HL-60/S4 treated with retinoic acid at 250 ng/mL for 4 days and 3 days (cell line): ENCODE results near the gene CDH13.

Source experiments
- in situ Hi-C: fragments of 300-500 bp; cut with MboI; formaldehyde crosslinking; loops from 2 replicates; pipeline ENCODE4 v1.7.0; 2022; ENCODE audit warnings: low sequenced_read_pairs

The CDH13 gene

DNA sequence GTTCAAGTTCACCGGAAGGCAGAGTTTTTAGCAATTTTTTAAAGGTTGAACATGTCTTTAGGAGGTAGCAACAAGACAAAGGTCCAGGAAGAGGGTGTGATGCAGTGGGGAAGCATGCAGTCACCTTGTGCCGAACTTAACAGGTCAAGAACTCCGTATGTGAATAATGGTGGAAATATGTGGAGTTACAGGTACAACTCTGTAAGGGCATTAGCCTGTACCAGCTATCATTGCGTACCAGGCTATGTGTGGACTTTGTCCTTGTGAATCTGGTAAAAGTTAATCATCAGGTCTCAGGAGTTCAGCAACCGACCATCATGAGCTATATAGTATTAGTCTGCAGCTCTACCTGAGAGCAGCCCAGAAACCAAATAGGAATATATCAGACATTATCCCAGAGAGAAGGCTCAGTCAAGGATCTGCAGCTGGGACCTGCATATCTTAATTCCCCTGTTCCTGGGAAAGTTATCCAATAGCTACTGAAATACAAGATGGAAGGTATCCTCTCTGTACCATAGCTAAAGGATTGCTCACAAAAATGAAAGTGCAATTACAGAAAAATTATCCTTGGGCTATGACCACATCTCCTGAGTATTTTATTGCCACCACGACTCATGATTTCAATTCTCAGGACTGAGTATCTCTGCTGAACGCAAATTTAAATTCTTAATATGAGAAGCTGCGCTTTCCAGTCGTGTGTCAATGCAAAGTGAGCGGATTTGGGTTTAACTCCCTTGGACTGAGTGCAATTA, 469.3 kb downstream of the CDH13 start:
- in situ Hi-C loops: no loop called here

DNA sequence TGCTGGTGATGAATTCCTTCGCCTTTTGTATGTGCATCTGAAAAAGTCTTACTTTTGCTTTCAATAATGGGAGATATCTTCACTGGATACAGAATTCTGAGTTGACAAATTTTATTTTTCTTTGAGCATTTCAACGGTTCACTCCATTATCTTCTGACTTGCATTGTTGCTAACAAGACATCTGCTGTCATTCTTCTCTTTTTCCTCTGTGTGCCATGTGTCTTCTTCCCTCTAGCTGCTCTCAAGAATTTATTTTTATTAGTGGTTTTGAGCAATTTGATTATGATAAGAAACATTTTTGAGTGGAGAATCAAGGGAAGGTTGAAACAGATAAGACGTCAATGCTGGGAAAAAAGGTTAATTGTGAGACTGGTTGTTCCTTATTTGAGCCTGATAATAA, 471.8 kb downstream of the CDH13 start:
- in situ Hi-C loops: no loop called here

DNA sequence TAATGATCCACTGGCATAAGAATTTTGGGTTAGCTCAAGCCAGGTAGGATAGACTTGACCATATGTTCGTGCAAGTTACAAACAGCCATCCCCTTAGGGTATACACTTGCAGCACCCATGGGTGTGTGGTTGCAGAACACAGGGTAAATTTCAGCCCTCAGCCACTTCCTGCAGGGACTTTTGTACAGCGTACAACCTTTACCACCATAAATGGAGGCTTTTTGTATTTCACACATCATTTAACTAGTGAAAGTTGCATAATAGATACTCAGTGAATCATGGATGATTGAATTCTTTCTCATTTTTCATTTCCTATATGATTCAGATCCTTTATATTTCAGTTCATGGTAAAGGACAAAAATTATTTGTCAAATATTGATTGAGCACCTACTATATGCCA, 473.9 kb downstream of the CDH13 start:
- in situ Hi-C loops: no loop called here

DNA sequence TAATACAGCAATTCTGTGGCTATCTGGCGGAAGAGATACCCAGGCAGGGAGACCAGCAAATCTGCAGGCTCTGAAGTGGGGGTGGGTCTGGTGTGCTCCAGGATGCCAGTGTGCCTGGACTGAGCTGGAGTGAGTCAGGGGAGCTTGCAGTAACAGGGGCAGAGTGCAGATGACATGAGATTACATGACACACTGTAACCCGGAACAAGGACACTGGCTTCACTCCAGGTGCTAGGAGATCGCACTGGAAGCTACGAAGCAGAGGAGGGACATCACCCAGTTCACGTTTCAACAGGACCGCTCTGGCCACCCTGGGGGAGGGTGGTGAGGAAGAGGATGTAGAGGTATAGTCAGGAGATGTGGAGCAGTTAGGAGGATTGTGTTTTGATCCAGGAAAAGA, 475.6 kb downstream of the CDH13 start:
- in situ Hi-C loops: no loop called here

DNA sequence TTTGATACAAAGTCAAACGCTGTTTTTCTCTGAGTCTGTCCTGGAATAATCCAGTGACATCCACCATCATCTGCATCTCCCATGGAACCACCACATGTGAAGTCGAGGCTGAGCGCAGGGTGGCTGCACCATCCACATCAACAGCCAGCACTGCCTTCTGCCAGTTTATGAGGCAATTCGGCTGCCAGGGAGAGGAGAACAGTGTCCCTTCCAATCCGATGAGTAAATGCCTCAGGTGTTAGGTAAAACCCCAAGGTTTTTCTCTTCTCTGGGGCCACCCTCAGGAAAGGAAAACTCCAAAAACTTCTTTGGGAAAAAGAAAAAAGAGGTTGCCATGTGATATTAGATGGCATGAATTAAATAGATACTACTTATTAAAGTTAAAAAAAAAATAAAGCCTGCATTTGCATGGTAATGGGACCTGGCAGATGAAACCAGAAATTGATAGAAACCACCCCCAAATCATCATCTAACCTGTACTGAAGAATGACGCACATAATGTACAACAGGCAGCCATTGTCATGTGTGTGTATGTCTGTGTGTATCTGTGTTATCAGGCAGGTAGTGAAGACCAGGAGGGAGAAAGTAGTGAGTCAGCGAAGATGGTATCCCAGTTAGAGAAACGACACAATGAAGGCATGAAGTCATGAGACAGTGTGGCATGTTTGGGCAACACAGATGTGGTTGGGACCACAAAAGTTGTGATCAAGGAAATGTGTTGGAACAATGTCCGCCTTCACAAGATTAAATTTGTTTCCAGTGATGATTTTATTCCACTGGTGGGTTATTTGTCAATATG, 478.7 kb downstream of the CDH13 start:
- in situ Hi-C loops: no loop called here

DNA sequence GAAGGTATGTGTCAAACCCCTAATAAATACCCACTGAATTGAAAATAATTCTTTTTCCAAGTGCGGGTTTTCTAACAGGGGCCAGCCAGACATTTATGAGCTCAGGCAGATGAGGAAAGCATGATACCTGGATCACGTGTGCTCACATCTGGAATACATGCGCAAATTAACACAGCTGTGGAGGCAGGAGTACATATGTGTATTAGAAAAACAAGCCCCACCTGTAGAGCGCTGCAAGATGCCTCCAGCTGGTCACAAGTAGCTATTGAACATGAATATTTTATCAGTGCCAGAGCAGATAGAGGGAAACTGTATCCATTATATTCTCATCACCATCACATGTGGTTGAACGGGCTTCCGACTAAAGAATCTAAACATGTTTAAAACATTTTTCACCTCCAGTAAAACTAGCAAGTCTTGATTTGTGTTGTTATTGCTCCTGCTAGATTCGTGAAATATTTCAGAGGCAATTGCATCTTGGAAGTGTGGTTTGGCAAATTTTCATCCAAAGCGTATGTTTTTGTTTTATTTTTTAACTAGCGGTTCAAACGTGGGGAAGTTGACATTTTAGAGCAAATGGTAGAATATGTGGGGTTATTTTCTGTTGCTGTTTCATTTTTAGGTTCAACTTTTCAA, 482.8 kb downstream of the CDH13 start:
- in situ Hi-C loops: no loop called here

DNA sequence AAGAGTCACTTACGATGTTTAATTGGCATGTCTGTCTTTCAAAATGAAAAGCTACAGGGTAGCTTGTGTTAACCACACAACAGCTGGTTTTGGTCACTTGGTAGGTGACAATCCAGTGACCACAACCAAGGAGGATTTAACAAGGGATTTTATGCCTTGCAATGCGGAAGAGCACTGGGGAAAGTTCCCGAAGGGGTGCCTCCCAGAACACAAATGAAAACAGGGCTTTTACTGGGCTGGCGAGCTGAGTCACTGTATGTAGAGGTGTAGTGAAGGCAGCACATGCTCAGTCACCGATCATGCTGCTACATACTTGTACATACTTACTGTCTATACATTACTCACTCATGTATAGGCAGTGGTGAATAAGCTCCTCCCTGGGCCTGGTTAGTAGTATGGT, 483.5 kb downstream of the CDH13 start:
- in situ Hi-C loops: no loop called here

DNA sequence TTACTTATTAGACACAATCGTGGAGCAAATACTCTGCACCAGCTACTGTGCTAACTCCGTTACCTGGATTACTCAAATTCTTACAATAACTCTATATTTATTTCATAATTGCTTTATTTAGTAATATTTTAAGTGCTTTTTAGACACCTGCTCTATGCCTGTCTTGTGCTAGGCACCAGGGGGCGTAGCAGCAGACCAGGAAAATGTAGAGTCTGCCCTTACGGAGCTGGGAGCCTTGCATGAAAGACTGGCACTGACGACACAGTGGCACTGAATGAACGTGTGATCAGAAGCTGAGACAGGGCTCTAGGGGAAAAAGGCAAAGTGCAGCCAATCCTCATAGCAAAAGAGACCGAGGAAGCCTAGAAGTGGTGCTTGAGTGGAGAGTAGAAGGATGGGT, 486.5 kb downstream of the CDH13 start:
- in situ Hi-C loops: no loop called here

DNA sequence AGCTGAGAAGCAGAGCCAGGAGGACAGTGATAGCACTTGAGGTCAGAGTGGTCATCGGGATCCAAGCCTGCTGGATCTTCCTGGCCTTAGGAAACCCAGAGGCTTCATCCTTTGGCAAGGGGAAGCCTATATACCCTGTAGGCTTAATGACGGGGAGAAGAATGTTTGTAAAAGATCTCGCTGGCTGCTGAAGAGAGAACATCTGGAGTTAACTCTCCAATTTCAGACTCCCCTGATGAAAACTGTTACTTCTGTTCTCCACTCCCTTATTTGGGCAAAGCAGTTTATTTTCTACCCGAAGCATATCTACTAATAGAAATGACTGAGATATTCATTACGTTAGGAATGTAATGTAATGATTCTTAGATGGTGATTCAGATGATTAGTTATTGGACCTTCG, 487.0 kb downstream of the CDH13 start:
- in situ Hi-C loops: no loop called here

DNA sequence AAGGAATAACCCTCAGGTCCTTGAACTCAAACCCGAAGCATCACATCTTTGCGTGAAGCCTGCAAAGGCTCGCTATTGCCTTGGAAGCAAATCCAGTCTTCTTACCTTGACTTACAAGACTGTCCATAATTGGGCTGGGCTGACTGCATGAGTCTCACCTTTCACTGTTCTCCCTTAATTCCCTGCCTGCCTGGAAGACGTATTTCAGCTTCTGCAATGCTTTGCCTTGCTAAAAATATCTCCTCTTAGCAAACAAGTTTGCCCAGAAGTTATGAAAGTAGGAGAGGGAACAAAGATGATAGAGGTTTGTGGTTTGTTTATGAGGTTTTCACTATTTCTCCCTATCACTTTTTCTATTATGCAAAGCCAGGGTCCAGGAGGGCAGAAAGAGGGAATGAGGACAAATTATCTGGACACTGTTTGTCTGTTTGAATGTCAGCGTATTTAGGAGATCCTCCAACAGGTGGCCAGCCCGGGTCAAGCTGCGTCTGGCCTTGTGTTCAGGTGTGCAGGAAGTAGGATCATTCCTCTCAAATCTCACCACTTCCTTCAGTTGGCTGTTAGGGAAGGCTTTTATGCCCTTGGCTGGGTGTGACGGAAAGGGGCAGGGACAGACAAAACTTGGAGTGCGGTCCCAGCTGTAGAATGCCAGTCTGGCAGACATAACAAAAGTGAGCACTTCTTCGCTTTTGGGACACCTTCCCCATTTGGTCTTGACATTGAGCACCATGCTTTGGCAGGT, 488.9 kb downstream of the CDH13 start:
- in situ Hi-C loops: no loop called here

DNA sequence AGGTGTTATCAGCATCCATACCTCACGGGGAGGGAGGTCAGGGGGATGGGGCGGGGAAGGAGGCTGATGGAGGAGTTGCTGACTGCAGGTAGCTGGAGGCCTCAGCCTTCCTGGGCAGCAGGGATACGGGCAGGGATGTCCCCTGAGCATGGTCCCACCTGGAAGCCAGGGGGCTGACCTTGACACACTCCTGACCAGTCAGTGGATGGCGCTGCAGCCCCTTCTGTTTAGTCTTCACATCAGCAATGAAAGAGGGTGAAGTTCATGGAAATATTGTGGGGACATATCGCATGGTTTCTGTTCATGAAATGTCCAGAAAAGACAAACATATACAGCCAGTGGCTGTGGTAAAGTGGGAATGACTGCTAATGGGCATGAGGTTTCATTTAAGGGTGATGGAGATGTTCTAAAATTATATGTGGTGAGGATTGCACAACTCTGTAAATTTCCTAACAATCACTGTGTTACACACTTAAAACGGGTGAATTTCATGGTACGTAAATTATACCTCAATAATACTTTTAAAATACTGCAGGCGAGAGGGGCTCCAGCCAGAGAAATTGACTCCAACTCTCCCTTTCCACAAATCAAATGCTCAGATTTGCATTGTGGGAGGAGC, 489.6 kb downstream of the CDH13 start:
- in situ Hi-C loops: no loop called here

DNA sequence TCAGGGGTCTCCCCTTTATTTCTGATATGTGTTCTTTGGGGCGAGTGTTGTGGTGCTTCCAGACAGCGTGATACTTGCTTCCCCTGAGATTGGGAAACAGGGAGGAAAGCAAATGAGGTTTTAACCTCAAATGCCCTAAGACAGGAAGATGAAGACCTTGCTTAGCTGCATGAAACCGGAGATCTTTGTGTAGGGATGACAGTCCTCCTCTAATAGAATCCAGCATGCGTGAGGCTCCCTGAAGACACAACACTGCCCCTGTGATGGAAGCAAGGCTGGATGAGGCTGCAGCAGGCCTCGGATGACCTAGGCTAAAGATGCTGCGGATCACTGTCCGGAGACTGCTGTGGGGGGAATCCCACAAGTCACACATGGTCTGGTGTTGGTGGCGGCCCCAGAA, 491.0 kb downstream of the CDH13 start:
- in situ Hi-C loops: no loop called here

DNA sequence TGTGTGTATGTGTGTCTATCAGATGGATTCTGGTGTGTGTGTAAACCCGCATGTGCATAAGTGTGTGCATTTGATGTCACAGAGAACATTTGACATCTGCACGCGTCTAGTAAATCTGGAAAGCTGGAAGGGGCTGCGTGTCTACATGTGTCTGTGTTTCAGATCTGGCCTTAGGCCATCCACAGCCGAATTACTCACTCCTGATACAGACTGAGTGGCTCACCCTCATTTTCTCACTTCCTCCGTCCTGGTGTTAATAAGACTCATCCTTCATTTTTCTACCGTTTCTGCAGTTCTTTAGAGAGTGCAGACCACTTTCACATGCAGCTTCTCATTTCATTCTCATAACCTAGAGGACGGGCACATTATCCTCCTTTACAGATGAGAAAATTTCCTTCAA, 491.6 kb downstream of the CDH13 start:
- in situ Hi-C loops: no loop called here

DNA sequence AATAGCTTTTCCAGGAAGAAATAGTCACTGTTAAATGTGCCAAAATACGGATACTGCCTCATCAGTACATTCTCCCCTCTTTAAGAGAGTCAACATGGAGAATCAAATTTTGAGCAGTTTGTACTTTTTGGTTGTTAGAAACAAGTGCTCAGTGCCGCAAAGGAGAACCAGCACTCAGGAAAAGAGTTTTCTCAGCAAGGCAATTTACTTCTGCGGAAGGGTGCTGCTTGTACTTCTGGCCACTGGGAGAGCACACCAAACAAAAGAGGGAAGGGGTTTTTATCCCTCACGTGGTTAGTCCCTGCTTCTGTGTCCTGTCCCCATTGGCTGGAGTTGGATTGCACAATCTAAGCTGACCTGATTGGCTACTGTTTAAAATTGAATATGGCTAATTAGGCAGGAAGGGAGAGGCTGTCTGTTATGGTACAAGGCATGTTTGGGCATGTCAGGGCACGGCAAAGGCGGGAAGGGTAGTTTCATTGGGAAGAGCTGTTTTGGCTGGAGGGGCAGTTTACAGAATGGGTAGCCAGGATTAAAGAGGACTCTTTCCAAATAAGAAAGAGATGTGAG, 499.3 kb downstream of the CDH13 start:
- in situ Hi-C loops: no loop called here

DNA sequence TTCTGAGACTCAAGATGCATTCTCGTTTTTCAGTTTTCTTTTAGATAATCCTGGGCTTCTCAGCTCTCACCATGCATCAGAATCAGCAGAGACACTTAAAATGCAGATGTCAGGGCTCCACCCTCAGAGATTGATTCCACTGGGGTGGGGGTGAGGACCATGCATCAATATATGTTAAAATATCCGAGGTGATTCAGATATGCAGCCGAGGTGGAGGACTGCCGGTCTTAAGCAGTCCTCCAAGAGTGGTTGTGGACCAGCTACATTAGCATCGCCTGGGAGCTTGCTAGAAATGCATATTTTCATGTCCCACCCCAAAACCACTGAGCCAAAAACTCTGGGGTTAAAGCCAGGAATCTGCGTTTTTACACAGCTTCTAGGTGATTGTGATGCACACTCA, 501.3 kb downstream of the CDH13 start:
- in situ Hi-C loops: no loop called here

DNA sequence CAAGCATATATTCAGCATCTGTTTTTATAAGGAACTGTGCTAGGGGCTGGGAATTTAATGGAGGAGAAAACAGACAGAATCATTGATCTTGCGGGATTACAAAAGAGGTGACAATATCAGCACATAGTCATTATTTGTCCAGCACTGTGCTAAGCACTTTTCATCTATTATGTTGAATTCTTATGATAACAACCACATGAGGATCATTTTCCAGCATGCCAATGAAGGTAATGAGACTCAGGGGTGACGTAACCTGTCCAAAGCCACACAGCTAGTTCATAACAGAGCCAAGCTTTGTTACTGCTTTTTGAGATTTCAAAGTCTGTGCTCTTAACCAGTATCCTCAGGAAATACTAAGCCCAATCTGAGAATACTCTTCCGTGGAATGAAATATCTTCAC, 503.3 kb downstream of the CDH13 start:
- in situ Hi-C loops: no loop called here

DNA sequence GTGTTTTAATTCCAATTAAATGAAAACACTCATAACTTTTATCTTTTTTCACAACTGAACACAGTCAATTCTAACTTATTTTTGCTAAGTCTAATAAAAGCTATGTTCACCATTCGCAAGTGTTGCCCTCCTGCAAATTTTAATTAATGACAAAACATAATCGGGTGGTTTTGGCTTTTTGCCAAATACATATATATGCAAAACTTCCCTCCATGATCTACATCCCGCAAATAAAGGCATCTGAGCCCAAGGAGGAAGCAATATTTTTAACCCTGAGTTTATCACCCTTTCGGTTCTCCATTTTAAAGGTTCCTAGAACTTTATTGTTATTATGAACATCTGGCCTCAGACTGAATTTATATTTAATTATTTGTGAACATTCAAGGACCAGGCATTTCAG, 507.9 kb downstream of the CDH13 start:
- in situ Hi-C loops: no loop called here

DNA sequence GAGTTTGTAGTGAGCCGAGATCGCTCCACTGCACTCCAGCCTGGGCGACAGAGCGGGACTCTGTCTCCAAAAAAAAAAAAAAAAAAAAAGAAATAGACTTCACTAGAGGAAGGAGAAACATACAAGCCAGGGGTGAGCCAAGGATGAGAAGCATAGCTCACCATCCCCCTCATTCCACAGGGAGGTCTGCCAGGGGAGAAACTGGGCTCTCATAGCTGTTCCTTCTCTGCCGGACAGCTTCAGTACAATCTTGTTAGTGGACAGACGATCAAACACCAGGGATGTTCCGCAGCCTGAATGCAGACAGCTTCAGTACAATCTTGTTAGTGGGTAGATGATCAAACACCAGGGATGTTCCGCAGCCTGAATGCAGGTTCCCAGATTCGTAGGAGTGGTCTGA, 509.6 kb downstream of the CDH13 start:
- in situ Hi-C loops: no loop called here

DNA sequence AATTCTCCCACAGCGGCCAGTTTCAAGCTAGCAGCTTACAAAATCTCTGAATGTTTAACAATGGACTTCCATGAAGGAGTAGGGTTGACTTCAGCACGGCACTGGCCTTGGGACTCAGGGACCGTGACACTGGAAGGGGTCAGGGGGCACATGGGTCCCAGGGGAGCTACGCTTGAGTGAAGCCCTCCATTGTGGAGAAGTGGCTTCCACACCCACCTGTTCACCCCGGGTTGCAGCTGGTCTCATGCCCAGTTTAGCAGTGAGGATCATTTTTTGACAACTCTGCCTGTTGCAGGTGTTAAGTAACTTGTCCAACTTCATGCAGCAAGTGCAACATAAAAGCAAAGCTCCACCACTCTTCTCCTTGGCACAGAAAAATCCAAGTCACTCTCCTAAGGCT, 510.2 kb downstream of the CDH13 start:
- in situ Hi-C loops: no loop called here

DNA sequence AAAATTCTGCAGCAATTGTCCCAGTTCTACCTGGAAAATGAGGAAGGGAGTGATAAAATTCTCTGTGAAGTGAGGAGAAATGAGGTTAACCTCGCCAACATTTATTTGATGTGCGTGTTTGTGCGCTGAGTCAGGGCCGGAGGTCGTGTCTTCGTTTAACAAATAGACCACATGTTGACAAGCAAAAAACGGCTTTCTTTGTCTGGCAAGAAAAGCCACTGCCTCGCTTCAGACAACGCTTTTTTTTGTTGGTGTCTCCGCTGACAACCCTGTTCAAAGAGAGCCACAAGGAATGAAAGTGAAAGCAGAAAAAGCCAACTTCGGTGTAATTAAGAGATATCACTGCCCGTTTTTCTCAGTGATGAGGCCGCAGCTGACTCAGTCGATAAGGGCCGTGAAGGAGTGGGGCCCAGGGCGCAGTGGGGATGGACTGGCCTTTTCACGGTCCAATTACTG, 510.6 kb downstream of the CDH13 start:
- in situ Hi-C loops: no loop called here

DNA sequence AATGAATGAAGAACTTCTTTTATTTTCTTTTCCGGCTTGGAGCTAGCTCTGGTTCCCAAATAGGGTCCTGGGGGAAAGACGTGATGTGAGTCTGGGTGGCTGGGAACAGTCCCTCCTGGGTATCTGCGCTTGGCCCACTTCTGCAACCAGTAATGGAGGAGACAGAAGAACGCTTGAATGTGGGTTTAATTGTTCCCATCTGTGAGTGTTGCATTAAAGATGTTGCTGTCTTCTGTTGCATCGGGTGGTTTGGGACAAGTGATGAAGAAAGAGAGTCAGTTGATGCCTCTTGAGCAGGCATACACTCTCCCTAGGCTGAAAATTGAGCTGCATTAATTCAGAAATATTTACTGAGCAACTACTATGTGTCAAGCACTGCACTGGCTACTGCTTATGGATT, 511.1 kb downstream of the CDH13 start:
- in situ Hi-C loops: no loop called here
